ENCODE data around the gene GUCY1A1. TPM values are rescaled to one million over a fixed set of nuclear protein-coding genes. Genes with fewer than 3 reads are reported as not detected.

Gene GUCY1A1
- total RNA-seq, 2 experiments from 2014 or later, result not detected

GRCh38 chr4:155742310-155743015, 75.8 kb downstream of the GUCY1A1 start:
- ChIA-PET POLR2A (no interaction called here), CTCF (no interaction called here)
- no peaks in the 10 kb centered on the region for H3K4me1 Mint-ChIP-seq (ENCODE audit: low read depth)
- Histone ChIP-seq H3K9me3 (ENCODE audit: control insufficient read depth in 1 of 2, insufficient read depth in 1 of 2, low read length in 2 of 2) (no peaks in the 10 kb centered on the region), H3K27me3 (ENCODE audit: control insufficient read depth in 1 of 2, insufficient read depth in 2 of 2, low read length in 2 of 2) (no peaks in the 10 kb centered on the region), H3K4me3 (ENCODE audit: low read length) (no peak overlapping the region), H3K36me3 (ENCODE audit: insufficient read depth, low read length) (no peaks in the 10 kb centered on the region), H3K27ac (ENCODE audit: low read depth in 1 of 2, low read length in 2 of 2) (no peak overlapping the region), H3K4me1 (ENCODE audit: insufficient read depth, low read length) (no peaks in the 10 kb centered on the region)
- TF ChIP-seq CTCF (IDR thresholded peaks at IDR 0.05), result no peak
- no peak overlapping the region for H3K27ac Mint-ChIP-seq
- ATAC-seq (ENCODE audit: poor library complexity), result no peak
- intact Hi-C loops (cut with DNase I, micrococcal nuclease), result no loop called here
- H3K36me3 Mint-ChIP-seq (ENCODE audit: low read depth), result no peaks in the 10 kb centered on the region
- H3K27me3 Mint-ChIP-seq, result no peaks in the 10 kb centered on the region
- no peak for DNase-seq
- no peaks in the 10 kb centered on the region for H3K9me3 Mint-ChIP-seq
- H3K4me3 Mint-ChIP-seq, result no peak overlapping the region

- Histone ChIP-seq H3K4me1 (ENCODE audit: insufficient read depth, low read length) (no peaks in the 10 kb centered on the region), H3K36me3 (ENCODE audit: insufficient read depth, low read length) (no peaks in the 10 kb centered on the region), H3K27me3 (ENCODE audit: control insufficient read depth in 1 of 2, insufficient read depth in 2 of 2, low read length in 2 of 2) (no peaks in the 10 kb centered on the region), H3K27ac (ENCODE audit: low read depth in 1 of 2, low read length in 2 of 2) (no peak overlapping the region), H3K9me3 (ENCODE audit: control insufficient read depth in 1 of 2, insufficient read depth in 1 of 2, low read length in 2 of 2) (no peaks in the 10 kb centered on the region), H3K4me3 (ENCODE audit: low read length) (no peak overlapping the region)
- Mint-ChIP-seq H3K4me3 (no peak overlapping the region), H3K27ac (no peak overlapping the region), H3K36me3 (ENCODE audit: low read depth) (no peaks in the 10 kb centered on the region), H3K4me1 (ENCODE audit: low read depth) (no peaks in the 10 kb centered on the region), H3K9me3 (no peaks in the 10 kb centered on the region), H3K27me3 (no peaks in the 10 kb centered on the region)
- intact Hi-C loops (cut with DNase I, micrococcal nuclease), result no loop called here
- DNase-seq (no peak), ATAC-seq (ENCODE audit: poor library complexity) (no peak)
- ChIA-PET POLR2A (no interaction called here), CTCF (no interaction called here)
- no peak for TF ChIP-seq CTCF (IDR thresholded peaks at IDR 0.05)
These were observed 79.3 kb downstream of the GUCY1A1 start for GRCh38 chr4:155745984-155746383.

GRCh38 chr4:155748039-155748438, 81.4 kb downstream of the GUCY1A1 start:
- DNase-seq (no peak), ATAC-seq (ENCODE audit: poor library complexity) (no peak)
- Histone ChIP-seq H3K27ac (ENCODE audit: low read depth in 1 of 2, low read length in 2 of 2) (no peak overlapping the region), H3K27me3 (ENCODE audit: control insufficient read depth in 1 of 2, insufficient read depth in 2 of 2, low read length in 2 of 2) (no peaks in the 10 kb centered on the region), H3K4me3 (ENCODE audit: low read length) (no peak overlapping the region), H3K4me1 (ENCODE audit: insufficient read depth, low read length) (no peaks in the 10 kb centered on the region), H3K9me3 (ENCODE audit: control insufficient read depth in 1 of 2, insufficient read depth in 1 of 2, low read length in 2 of 2) (no peaks in the 10 kb centered on the region), H3K36me3 (ENCODE audit: insufficient read depth, low read length) (no peaks in the 10 kb centered on the region)
- ChIA-PET POLR2A (no interaction called here), CTCF (no interaction called here)
- Mint-ChIP-seq H3K4me3 (no peak overlapping the region), H3K36me3 (ENCODE audit: low read depth) (no peaks in the 10 kb centered on the region), H3K27ac (no peak overlapping the region), H3K27me3 (no peaks in the 10 kb centered on the region), H3K9me3 (no peaks in the 10 kb centered on the region), H3K4me1 (ENCODE audit: low read depth) (no peaks in the 10 kb centered on the region)
- intact Hi-C loops (cut with DNase I, micrococcal nuclease), result no loop called here
- TF ChIP-seq CTCF (IDR thresholded peaks at IDR 0.05), result no peak

Measured in CD4-positive, alpha-beta T cell (primary cell).